ENCODE measurements around the gene AGO3.
"Not testable (repeated sequence)": the region's sequence is repeated elsewhere in the genome, so short reads cannot be mapped to it uniquely, and the experiment has no call there.

DNA sequence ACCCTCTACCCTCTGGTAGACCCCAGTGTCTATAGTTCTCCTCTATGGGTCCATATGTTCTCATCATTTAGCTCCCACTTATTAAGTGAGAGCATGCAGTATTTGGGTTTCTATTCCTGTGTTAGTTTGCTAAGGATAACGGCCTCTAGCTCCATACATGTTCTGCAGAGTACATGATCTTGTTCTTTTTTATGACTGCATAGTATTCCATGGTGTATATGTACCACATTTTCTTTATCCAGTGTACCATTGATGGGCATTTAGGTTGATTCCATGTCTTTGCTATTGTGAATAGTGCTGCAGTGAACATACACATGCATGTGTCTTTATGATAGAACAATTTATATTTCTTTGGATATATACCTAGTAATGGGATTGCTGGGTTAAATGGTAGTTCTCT is 33.4 kb downstream of the AGO3 start:
- TF ChIP-seq, protein P1, sequence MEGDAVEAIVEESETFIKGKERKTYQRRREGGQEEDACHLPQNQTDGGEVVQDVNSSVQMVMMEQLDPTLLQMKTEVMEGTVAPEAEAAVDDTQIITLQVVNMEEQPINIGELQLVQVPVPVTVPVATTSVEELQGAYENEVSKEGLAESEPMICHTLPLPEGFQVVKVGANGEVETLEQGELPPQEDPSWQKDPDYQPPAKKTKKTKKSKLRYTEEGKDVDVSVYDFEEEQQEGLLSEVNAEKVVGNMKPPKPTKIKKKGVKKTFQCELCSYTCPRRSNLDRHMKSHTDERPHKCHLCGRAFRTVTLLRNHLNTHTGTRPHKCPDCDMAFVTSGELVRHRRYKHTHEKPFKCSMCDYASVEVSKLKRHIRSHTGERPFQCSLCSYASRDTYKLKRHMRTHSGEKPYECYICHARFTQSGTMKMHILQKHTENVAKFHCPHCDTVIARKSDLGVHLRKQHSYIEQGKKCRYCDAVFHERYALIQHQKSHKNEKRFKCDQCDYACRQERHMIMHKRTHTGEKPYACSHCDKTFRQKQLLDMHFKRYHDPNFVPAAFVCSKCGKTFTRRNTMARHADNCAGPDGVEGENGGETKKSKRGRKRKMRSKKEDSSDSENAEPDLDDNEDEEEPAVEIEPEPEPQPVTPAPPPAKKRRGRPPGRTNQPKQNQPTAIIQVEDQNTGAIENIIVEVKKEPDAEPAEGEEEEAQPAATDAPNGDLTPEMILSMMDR (IDR thresholded peaks at IDR 0.05): not testable (repeated sequence)
- TF ChIP-seq SIN3A (IDR thresholded peaks at IDR 0.05; ENCODE audit: borderline replicate concordance, insufficient read depth, low read depth, low read length); POLR2AphosphoS5 (IDR thresholded peaks at IDR 0.05; ENCODE audit: low read depth, low read length); TCF7L2 (IDR thresholded peaks at IDR 0.05; ENCODE audit: low read depth, low read length): not testable (repeated sequence)
- TF ChIP-seq, protein P2, sequence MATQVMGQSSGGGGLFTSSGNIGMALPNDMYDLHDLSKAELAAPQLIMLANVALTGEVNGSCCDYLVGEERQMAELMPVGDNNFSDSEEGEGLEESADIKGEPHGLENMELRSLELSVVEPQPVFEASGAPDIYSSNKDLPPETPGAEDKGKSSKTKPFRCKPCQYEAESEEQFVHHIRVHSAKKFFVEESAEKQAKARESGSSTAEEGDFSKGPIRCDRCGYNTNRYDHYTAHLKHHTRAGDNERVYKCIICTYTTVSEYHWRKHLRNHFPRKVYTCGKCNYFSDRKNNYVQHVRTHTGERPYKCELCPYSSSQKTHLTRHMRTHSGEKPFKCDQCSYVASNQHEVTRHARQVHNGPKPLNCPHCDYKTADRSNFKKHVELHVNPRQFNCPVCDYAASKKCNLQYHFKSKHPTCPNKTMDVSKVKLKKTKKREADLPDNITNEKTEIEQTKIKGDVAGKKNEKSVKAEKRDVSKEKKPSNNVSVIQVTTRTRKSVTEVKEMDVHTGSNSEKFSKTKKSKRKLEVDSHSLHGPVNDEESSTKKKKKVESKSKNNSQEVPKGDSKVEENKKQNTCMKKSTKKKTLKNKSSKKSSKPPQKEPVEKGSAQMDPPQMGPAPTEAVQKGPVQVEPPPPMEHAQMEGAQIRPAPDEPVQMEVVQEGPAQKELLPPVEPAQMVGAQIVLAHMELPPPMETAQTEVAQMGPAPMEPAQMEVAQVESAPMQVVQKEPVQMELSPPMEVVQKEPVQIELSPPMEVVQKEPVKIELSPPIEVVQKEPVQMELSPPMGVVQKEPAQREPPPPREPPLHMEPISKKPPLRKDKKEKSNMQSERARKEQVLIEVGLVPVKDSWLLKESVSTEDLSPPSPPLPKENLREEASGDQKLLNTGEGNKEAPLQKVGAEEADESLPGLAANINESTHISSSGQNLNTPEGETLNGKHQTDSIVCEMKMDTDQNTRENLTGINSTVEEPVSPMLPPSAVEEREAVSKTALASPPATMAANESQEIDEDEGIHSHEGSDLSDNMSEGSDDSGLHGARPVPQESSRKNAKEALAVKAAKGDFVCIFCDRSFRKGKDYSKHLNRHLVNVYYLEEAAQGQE (IDR thresholded peaks at IDR 0.05; ENCODE audit: insufficient read depth in 1 of 2, low read depth in 2 of 2, low read length in 1 of 2): not testable (repeated sequence)

All from Panc1 (cell line).